NCI-H2227 (cell line): Measurements from ENCODE around the gene SORCS3.

Source experiments
- DNase-seq: peaks from one replicate; lab custom pipeline; 2025; ENCODE audit not compliant: unreplicated experiment; lab: John Stamatoyannopoulos, UW

Gene SORCS3

DNA sequence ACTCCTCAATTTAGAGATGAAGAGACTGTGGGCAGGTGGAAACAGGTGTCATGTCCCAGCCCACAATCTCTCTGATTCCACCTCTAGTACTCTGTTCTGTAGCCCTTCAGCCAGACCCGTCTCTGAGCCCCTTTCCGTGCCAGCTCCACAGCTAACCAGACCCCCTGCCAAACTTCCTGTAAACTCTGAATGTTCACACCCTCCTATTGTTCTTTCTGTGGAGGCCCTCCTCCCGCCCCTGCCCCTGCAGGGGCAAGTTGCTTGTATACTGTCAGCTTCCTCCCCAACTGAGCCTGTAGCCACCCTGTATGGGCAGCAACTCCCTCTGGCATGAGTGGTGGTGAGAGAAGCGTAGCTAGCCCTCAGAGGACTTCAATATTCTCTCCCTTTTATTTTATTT lies 520.7 kb downstream of the SORCS3 start:
- DNase-seq = no peak

DNA sequence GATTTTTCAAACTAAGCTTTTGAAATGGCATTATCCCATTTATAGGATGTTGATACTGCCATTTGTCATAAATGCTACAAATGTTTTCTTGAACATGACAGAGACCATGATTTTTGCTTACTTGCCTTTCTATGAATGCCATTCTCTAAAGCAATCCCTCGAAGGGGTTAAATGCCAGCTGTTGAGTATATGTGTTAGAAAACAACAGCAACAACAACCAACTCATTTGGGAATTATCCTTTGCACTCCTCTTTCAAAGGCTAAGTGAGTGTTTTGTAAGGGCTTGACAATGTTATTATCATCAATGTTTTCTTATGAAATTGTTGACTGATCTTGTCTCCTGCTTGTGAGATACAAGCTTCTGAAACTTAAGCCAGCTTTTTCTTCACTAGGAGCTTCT lies 529.4 kb downstream of the SORCS3 start:
- DNase-seq = no peak

DNA sequence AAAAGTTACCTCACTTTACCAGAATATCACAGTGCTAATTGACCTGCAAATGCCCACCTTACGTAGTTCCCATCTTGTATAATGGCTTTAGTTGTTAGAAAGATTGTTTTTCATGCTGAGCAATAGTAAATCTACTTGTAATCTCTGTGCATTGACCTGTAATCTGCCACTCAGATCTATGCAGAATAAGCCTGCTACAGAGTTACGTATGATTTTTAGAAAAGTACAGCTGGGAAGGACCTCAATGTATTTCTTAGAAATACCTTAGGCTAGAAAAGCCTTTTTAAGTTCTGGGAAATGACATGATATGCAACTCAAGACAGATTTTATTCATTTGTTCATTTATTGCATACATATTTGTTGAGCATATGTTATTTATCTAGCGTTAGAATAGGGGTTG lies 530.9 kb downstream of the SORCS3 start:
- DNase-seq = no peak

DNA sequence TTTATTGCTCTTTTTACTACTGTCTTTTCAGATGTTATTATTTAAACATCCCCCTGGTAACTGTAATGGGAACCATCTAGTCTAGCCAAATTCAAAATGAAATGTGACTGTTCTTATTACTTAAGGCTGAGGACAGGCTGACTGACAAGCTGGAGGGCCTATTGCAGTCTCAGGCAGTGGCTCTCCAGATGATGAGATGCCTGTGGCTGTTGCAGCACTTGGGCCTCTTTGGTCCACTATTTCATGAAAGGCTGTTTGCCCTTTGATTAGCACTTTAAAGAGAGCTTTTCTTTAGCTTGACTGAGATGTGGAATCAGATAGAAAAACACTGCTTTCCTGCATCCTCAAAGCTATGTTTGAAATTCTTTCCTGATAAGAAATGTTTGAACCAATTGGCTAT lies 540.5 kb downstream of the SORCS3 start:
- DNase-seq = no peak

DNA sequence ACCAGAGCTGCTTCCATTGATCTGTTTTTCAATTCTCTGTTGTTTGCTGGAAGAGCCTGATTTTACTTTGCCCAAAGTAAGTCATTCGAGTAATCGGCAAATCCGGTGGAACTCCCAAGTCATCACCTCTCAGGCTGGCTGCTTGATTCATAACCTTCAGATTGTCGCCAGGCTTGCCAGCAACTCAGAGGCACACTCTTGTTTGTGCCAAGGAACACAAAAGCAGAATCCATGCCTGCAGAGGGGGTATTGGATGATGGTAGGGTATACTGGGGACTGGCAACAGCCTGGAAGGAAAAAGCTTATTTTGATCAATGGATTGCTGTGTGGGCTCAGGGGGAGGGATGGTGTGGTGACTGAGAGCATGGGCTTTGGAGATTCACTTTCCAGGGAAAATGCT lies 542.4 kb downstream of the SORCS3 start:
- no peak for DNase-seq

DNA sequence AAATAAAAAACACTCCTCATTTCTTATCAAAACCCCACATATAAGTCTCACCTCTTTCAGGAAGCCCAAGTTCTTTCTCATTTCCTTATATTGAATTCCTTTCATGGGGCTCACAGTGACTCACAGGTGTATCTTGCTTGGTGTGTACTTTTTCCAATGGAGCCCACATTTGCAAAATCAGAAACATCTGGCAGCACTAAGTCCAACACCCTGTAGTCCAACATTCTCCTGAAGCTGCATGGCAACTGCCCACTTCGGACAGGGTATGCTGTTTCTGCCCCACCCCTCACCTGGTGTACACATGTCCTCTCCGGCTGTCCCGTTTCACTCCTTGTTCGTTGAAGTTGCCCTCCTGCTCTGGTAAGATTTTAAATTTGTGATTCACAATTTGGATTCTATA lies 544.1 kb downstream of the SORCS3 start:
- DNase-seq = no peak

DNA sequence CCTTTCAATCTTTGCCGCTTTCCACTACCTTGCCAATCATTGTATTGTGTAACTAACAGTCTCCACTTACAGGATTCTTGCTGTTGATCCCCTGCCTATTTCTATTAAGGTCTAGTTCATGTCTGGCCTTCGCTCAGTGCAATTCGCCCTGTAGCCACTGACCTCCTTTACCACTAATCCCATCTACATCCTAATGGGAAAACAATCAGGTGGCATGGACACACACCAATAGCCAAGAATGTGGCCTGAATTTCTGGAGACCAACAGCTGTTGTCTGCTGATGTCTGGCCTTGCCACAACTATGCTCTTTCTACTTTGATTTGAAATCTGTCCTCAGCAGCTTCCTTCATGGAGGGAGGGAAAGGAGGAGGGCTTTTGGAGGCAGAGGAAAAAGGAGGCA lies 546.2 kb downstream of the SORCS3 start:
- DNase-seq = no peak

DNA sequence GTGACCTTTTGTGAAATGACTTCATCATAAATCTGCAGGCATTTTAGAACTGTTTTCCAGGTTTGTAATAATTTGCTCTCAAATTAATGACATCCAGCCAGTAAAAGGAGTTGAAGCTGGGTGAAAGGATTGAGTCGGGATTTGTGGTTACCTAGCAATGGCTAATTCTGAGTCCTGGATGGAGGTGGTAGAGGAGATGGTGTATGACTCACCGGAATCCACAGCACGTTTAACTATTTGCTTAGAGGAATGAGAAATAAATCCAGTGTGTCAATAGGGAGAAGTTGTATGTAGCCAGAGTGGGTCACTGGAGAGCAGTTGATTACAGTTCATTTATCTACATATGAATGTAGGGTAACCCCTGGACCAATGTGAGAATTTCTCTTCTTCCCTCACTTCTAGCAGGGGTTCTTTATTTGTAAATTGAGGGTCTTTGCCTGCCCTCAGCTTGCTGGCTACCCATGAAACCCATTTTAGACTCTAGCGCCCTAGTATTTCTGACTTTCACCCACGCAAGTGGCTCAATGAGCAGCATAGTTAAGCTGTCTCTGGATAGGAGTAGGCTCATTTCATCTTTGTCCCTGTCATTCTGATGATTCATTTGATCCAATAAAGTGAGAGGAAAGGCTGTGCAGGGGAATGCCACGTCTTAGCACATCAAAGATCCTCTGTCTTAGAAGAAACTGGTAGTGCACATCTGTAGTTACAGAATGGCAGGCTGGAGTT lies 547.8 kb downstream of the SORCS3 start:
- DNase-seq = no peak

DNA sequence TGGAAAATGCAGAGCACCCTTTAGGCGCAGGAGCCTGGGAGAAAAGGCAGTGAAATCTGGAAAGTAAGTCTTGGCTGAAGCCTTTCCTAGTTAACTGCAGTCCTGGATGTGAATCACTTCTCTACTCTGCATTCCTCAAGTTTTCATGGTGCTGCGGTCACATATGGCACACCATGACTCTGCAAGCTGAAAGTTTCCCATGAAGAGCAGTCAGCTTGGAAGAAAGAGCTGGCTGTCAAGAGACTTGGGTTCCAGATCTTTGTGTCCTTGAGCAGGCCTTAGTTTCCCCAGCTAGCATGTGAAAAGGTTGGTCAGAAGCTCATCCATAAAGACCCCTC lies 548.3 kb downstream of the SORCS3 start:
- DNase-seq = no peak

DNA sequence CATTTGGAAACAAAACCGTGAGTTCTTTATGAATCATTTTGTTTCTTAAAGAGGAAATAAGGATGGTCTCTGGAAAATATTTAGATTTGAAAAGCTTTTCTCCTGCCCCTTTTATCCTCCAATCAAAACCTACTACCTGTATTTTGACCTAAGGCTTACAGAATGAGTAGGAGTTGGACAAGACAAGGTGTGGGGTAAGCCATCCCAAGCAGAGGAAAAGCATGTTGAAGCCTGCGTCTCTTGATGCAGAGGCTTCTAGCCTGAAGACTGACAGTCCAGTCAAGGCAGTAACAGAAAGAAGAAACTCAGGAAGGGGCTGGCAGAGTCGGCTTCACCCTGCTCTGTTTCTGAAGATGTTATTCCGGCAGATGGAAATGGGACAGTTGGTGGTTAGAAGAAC lies 551.1 kb downstream of the SORCS3 start:
- DNase-seq = no peak

DNA sequence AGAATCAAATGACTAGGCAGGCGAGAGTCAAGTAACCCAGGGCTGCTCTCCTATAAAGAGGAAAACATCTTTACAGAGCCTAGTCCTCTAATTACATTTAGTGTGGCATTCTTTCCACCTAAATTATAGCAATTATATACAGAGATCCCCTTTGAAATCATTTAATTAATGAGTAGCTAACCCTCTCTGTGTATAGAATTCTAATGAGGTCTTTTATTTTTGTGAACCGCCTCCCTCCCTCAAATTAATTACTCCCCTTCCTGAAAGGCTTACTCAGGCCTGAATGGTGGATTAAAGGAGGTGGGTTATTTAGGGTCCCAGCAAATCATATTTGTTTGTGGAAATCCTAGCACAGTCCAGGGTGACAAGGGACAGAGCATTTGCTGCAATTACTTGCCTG lies 551.8 kb downstream of the SORCS3 start:
- no peak for DNase-seq

DNA sequence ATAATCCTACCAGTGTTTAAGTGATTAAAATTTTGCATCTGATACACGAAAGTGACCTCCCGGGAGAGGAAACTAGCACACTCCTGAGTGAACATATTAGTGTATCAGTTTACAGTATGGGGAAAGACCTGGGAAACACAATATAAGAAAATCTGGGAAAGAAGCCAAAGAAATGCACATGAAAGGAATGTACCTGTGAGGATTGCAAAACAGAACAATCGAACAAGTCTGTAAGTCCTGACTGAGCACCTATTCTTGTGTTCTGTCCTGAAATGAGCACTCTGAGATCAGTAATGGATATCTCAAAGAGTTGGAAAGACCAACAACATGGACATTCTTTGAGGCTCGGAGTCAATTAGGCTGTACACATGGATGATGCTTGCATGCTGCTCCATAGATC lies 554.7 kb downstream of the SORCS3 start:
- DNase-seq = no peak

DNA sequence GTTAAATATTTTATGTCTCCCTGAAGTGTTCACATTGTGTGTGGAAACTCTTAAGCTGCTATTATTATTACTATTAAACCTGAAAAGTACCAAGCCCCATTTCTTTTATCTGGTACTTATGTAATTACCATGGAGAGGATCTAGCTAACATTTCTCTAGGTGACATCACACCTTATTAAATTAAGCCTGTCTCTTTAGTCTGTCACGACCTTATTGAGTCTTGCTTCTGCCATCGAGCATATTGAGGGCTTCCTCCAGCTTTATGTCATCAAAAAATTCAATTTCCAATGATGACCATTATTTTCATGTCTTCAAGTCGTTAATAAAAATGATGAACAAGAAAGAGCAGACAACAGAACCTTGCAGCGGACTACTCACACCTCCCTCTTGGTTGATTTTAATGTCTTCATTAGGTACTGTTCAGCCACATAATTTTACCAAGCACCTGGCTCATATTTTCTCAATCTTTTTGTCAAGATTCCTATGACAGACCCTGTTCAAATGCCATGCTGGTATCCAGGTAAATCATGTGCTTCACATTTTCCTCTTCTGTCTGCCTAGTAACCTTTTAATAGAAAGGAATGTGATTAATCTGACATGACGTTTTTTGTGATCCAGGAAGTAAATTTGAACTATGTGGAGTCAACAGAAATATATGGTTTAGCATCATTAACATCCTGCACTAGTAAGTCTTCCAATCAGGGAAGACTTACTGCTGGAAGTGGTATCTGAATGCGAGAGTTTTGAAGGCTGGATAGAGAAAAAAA lies 556.7 kb downstream of the SORCS3 start:
- DNase-seq = no peak

DNA sequence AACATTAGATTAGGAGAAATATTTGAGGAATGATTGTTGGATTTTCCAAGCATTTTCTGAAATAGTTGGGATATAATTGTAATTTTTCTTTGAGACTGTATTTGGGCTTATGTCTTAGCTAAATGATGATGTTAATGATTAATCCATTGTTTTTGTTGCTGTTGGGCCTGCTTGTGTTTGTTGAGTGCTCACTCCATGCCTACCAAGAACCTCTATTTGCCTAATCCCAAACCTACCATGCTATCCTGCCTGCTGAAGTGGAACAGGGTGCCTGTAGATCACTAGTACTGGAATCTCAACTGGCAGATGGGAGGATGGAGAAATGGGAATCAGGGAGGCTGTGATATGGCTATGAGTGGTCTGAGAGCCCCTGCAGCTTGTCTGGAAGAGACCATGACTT lies 565.5 kb downstream of the SORCS3 start:
- DNase-seq = no peak

DNA sequence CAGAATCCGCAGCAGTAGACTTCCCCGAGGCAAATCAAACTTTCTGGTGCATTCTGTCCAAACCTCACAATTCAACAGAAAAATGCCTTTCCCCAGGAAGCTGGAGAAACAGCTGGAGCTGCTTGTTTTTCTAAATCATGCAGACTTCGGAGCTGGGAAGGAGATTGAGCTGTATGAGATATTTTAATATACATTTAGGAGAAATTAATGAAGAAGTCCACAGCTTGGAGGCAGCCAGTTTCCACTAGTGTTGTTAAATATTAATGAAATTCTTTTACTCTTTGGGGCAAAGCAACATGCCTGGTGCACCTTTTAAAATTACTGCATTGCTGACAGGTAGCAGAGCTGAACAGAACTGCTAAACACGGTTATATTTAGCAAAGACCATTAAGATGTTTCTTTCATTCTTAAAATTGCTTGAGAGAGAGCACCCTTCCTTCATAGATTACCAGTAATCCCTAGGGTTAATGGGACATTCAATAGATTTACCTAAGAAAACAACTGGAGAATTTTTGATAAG lies 566.4 kb downstream of the SORCS3 start:
- DNase-seq = no peak

DNA sequence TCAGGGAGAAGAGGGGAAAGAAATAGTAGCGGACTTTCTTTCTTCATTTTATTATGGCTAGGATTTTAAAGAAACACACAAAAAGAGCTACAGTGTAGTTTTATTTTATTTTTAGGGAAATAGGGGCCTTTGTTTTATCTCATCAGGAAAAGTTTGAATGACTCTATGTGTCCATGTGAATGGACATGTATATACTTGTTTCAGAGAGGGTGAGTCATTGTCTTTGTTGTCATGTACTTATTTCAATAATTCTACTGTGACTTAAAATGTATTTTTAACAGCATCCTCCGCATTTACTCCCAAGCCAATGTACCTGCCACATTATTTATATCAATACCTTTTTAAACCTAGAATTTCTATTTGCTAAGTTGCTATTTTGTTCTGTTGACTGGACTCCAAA lies 569.5 kb downstream of the SORCS3 start:
- DNase-seq = no peak

DNA sequence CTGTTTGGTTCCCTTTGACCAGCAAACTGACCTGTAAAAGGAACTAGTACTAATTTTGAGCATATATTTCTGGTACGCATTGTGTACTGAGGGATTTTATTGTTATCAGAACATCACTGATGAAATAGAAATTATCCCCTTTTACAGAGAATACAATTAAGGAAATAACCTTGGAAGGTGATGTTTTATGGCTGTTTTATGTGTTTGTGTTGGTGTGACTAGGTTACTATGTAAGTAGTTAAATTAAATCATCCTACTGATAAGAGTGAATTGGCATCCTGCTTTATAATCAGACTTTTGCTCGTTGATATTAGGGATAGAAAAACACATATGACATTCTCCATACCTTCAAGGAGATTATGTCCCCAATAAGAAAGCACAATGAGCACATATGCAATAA lies 596.6 kb downstream of the SORCS3 start:
- DNase-seq = no peak

DNA sequence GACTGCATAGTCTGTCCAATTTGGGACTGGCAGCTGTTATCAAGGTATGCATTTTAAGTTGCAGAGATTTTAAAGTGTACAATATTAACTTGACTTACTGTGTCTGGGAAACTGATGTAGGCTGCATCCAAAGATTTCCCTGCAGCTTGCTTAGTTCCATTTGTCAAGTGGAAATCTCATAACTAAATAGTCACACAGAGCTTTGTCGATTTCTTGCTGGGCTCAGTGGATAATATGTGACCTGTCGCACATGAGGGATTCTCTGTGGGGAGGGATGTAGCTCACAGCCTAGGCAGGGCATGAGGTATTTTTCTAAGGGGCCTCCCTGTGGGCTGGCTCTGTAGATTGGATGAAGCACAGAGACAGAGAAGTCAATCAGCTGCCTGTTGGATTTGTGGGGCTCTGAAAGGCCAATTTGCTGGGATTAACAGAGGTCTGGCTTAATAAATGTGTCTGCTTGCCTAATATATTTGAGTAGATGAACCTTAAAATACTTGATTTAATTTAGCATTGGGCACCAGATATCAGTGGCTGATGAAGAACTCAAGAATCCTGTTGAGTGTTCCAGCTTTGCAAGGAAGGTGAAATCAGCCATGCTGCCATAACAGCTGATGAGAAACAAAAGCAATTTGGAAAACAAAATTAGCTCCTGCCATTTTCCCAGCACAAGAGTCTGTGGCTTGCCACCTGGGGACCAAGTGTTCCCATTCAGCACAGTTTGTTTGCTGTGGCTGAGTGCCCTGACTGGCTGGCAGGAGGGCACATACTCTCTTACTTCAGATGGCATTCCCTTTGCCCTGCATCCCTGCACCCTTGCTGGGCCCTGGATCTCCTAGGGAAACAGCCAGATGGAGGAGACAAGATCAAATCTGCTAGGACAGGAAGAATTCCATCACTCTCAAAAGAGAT lies 598.5 kb downstream of the SORCS3 start:
- DNase-seq = no peak

DNA sequence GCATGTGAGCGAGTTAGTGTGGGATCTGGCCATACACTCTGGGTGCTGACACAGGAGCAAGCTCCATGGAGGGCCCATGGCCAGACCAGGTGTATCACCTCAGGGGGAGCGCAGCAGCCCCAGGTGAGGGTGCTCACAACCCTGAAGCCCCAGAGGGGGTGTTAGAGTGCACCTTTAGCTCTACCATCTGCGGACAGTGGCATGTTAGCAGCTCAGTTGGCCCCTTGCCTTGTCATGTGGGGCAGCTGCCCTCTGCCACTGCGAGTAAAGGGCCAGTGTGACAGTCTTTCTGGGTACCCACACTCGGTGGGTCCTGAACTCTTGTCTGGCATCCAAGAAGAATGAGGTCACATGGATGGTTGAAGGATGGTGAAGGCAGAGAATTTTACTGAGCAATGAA lies 600.2 kb downstream of the SORCS3 start:
- no peak for DNase-seq

DNA sequence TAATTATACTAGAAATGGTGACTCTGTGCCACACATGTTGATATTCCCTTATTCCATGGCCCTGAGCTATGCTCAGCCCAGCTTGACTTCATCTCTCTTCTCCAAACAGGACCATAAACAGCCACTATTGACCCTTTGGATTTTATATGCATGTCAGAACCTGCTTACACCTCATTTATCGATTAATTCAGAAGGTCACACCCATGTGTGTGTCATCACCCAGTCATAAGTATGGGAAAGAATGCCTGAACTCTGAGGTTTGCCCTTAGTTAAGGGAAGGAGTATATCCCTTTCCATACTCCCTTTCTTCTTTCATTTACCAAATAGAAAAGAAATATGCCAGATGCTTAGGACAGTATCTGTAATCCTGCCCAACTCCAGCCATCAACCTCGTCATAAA lies 602.3 kb downstream of the SORCS3 start:
- DNase-seq = no peak

DNA sequence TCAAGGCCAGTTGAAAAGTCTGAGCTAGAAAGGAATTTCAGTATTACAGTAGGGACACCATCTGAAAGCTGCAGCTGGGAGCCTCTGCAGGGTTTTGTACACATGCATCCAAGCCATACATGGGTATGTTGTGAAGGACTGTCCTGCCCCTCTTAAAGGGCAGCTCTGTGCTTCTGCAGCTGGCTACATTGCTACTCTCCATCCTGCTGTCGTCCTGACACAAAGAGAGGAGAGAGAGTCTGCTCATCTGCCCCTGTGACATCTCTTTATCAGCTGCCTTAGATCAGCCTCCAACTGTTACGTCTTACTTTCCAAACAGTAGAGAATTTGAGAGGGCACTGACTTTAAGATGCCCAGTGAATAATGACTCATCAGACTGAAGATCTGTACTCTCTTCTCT lies 602.7 kb downstream of the SORCS3 start:
- no peak for DNase-seq
